D341Med (cell line): ENCODE data around the gene SOX5.
"Not testable (repeated sequence)": the region's sequence is repeated elsewhere in the genome, so short reads cannot be mapped to it uniquely, and the experiment has no call there.

Experiments used
- DNase-seq: peaks from one replicate; pipeline ENCODE4 v3.0.0; 2012; ENCODE audit warnings: low spot score

SOX5 gene

DNA sequence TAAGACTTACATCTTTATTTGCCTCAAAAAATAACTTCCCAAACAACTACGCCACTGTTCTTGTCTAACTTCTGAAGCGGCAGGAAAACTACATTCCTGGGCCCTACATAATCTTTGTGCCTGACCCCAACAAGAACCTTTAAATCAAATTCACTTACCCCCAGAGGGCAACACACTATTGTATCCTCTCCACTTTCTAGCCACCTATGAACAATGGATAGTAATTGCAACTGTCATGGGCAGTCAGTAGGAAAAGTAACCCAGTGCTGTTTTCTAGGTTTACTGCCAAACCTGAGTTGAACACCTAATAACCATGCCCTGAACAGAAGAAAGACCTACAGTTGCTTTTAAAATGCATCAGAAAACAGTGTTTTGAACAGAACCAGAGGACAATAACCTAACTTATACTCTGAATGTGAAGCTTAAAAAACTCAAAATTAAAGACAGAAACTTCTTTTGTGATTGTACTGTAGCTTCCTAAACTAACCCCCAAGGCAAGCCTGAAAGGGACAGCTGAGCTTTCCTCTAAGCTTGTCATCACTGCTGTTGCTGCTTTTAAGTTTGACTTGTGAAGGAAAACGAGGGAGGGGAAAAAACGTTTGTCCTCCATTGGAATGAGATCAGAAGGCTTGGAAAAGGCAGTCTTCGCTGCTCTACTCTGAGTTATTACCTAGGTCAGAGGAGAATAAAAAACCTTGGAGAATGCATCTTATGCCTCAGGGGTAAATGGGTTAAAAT lies 195.7 kb downstream of the SOX5 start:
- DNase-seq = no peak

- DNase-seq = no peak
These were observed 197.2 kb downstream of the SOX5 start for GRCh38 chr12:23752245-23752644.

DNA sequence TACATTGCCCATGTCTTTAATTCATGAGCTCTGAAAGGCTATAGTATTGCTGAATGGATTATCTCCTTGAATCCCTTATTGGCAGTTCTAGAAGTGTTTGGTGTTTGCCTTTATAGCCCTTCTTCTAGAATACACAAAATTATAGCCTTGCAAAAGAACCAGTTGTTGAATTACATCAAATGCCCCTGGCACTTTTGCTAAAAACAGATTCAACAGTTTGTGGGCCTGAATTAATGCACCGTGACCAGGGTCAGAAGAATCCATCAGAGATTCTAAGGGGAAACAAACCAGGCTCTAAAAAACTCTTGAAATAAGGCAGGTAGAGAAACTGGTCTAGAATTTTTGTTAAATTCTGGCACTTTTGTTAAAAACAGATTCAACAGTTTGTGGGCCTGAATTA lies 197.8 kb downstream of the SOX5 start:
- DNase-seq = no peak

DNA sequence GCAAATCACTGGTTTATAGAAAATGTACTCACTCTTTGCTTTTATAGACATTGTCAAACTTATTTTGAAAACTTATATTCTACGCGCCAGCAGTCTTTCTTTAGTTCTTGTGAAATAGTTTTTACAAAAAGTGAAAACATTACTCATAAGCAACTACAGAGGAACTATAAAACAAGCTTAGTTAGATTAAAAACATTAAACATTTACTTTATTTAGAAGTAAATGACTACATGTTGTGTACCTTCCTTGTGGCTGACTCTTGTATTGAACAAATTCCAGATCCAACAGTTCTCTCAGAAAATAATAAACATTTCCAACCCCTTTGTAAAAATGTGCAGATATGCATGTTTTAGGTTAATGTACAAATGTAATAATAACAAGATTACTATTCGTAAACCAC lies 198.5 kb downstream of the SOX5 start:
- no peak for DNase-seq

GRCh38 chr12:23744696-23745095 lies 204.8 kb downstream of the SOX5 start:
- DNase-seq = no peak

- DNase-seq = no peak
These were observed 206.9 kb downstream of the SOX5 start for GRCh38 chr12:23742574-23742973.

- DNase-seq = no peak
These were observed 218.0 kb downstream of the SOX5 start for GRCh38 chr12:23731493-23731892.

DNA sequence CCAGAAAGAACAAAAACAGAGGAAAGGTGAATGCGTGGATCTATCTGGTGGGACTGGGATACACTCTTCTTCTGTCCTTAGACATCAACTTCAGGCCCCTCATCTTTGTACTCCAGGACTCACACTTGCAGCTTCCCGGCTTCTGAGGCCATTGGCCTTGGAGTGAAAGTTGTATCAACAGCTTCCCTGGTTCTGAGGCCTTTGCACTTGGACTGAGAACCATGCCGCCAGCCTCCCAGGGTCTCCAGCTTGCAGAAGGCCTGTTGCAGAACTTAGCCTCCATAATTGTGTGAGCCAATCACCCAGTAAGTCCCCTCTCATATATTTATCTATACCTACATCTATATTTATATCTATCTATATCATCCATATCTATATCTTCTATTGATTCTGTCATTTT lies 218.4 kb downstream of the SOX5 start:
- DNase-seq = no peak

DNA sequence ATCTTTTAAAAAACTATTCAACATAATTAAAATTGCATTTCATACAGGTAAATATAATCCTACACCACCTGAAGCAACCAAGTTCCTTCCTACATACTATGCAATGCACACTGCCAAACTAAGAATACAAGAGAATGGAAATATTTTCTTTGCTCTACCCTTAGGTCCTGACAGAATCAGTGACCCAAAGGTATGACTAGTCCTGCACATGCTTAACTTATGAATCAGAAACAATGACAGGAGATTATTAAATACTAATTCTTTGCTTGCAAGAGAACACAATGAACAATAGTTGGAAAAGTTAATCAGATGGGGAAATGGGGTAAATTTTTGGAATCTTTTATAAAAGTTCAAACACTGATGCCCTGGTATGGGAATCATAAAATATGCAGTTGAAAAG lies 220.1 kb downstream of the SOX5 start:
- no peak for DNase-seq

DNA sequence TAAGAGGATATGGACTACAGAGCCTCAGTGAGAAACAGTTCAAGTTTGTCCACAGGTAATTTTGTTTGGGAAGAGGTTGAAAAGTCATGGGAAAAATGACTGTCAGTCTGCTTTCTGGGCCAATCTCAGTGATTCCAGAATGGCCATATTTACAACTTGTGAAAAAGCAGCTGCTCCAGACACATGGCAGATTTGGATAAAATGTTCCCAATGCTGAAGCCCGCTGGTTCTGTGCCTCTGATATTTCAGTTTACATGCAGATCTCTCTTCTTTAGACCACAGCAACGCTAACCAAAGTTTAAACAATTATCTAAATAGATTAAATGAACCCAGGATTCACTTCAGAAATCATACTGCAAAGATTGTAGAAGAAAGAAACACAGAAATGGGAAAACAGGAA lies 222.8 kb downstream of the SOX5 start:
- DNase-seq = no peak

GRCh38 chr12:23722655-23723054 lies 226.8 kb downstream of the SOX5 start:
- no peak for DNase-seq

DNA sequence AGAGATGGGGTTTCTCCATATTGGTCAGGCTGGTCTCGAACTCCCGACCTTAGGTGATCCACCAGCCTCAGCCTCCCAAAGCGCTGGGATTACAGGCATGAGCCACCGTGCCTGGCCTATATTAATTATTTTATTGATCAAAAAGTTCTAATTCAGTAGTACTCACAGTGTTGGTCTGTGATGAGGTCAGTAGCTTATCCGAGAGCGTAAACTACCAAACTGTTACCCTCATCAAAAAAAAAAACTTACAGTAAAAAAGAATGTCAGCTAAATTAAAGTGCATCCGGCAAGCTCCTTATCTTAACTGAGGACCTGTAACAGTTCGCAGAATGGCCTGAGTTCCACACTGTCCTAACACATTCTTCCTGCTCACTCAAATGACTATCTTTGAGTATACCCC lies 228.2 kb downstream of the SOX5 start:
- no peak for DNase-seq

GRCh38 chr12:23719493-23719892 lies 230.0 kb downstream of the SOX5 start:
- no peak for DNase-seq

DNA sequence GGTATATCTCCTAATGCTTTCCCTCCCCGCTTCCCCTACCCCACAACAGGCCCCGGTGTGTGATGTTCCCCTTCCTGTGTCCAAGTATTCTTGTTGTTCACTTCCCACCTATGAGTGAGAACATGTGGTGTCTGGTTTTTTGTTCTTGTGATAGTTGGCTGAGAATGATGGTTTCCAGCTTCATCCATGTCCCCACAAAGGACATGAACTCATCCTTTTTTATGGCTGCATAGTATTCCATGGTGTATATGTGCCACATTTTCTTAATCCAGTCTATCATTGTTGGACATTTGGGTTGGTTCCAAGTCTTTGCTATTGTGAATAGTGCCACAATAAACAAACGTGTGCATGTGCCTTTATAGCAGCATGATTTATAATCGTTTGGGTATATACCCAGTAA lies 239.1 kb downstream of the SOX5 start:
- DNase-seq = not testable (repeated sequence)

- DNase-seq = no peak
These were observed 241.2 kb downstream of the SOX5 start for GRCh38 chr12:23708185-23708837.

DNA sequence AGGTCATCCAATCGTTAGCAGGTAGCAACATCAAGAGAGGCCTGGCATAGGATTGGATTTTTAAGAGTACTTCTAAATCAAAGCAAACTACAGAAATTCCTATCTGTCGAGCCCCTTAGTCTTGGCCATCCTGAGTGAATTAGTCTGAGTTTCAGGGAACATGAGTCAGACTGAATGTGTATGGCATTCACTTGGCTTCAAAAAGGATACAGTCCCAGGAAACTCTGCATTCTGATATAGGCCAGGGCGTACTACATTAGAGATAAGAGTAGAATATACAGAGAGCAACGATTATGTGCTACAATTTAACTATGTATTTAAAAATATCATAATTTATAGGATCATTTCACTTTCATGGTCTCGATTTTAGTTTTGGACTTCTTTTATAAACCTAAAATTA lies 242.2 kb downstream of the SOX5 start:
- no peak for DNase-seq

GRCh38 chr12:23704992-23705943 lies 244.2 kb downstream of the SOX5 start:
- no peak for DNase-seq

GRCh38 chr12:23703051-23703450 lies 246.4 kb downstream of the SOX5 start:
- DNase-seq = no peak

DNA sequence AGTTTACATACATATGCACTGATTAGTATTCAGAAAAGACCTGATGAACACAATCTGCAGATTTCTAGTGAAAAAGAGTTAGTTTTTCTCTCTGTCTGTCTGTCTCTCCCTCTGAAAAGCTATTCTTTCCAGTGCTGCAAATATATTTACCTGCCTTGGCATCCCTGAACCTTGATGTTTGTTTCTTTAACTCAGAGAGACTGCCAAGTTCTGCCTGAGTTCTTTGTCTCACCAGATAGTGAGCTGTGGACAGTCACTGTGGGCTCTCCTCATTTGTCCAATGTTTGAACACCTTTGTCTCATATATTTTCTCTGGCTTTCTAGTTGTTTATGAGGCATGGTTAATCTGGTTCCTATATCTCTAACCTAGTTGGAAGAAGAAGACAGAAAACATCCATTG lies 250.4 kb downstream of the SOX5 start:
- DNase-seq = no peak

- DNase-seq = no peak
These were observed 254.6 kb downstream of the SOX5 start for GRCh38 chr12:23694920-23695319.

DNA sequence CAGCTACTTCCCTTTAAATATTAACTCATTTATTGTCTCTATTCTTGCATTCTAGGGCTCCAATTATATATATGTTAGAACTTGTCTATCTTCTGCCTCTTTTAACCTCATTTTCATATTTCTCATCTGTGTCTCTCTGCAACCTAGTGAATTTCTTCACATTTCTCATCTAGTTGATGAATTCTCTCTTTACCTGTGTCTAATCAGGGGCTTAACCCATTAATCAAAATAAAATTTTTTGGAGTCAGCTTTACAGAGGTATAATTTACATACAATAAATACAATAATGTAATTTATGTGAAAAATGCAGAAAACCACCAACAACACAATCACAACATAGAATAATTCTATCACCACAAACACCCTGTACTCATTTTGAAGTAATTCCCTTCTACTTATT lies 255.2 kb downstream of the SOX5 start:
- DNase-seq = no peak

DNA sequence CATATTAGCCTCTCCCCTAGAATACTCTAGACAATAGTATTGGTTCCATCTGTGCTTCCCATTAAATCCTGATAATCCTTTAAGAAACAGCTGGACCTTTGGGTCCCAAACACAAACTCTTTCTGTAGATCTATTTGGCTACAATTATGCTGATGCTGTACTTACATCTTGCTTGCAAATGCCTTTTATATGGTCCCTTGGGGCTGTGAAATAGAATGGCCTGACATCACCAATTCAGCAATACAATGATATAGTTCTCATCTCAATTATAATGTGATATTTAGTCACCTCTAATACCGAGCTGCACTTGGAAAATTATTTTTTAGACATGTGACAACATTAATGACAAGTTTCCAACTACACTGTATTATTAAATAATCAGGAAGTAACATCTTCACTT lies 261.5 kb downstream of the SOX5 start:
- DNase-seq = peak; percentile 42

GRCh38 chr12:23686095-23686494 lies 263.4 kb downstream of the SOX5 start:
- no peak for DNase-seq
